HL-60 (cell line): ENCODE results near the gene TMEM213.

ENCODE experiments used
- GABPA ChIP-seq: IDR thresholded peaks from 2 replicates; pipeline ENCODE4 v1.6.1; 2012; ENCODE audit warnings: low read depth
- POLR2AphosphoS5 ChIP-seq: IDR thresholded peaks from 2 replicates; pipeline ENCODE4 v1.6.1; 2012; ENCODE audit warnings: low read depth
- SPI1 ChIP-seq: IDR thresholded peaks from 2 replicates; pipeline ENCODE4 v1.6.1; 2012; ENCODE audit warnings: low read depth, mild to moderate bottlenecking, borderline replicate concordance
- TF ChIP-seq, protein P1 (sequence below): IDR thresholded peaks from one replicate; pipeline ENCODE4 v1.5.1; 2011; ENCODE audit warnings: low read length, control low read depth, inconsistent platforms; ENCODE audit not compliant: insufficient read depth
- TF ChIP-seq, protein P2 (sequence below): IDR thresholded peaks from 2 replicates; pipeline ENCODE4 v1.6.1; 2012; ENCODE audit warnings: low read depth; ENCODE audit not compliant: insufficient replicate concordance

DNA sequence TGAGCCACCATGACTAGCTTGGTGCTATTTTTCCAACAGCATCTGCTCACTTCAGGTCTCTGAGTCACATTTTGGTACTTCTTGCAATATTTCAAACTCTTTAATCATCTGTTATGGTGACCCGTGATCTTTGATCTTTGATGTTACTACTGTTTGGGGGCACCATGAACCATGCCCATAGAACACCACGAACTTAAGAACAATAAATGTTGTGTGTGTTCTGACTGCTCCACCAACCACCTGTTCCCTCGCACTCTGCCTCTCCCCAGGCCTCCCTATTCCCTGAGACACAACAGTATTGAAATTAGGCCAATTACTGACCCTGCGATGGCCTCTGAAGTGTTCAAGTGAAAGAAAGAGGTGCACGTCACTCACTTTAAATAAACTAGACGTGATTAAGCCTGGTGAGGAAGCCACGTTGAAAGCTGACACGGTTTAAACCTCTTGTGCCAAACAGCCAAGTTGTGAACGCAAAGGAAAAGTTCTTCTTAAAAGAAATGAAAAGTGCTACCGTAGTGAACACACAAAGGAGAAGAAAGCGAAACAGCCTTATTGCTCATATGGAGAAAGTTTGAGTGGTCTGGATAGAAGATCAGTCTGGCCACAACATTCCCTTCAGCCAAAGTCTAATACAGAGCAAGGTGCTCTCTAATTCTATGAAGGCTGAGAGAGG, 27.4 kb downstream of the TMEM213 start:
- TF ChIP-seq, protein P1, sequence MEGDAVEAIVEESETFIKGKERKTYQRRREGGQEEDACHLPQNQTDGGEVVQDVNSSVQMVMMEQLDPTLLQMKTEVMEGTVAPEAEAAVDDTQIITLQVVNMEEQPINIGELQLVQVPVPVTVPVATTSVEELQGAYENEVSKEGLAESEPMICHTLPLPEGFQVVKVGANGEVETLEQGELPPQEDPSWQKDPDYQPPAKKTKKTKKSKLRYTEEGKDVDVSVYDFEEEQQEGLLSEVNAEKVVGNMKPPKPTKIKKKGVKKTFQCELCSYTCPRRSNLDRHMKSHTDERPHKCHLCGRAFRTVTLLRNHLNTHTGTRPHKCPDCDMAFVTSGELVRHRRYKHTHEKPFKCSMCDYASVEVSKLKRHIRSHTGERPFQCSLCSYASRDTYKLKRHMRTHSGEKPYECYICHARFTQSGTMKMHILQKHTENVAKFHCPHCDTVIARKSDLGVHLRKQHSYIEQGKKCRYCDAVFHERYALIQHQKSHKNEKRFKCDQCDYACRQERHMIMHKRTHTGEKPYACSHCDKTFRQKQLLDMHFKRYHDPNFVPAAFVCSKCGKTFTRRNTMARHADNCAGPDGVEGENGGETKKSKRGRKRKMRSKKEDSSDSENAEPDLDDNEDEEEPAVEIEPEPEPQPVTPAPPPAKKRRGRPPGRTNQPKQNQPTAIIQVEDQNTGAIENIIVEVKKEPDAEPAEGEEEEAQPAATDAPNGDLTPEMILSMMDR, result no peak
- TF ChIP-seq POLR2AphosphoS5 (no peak), GABPA (no peak), SPI1 (no peak)
- TF ChIP-seq, protein P2, sequence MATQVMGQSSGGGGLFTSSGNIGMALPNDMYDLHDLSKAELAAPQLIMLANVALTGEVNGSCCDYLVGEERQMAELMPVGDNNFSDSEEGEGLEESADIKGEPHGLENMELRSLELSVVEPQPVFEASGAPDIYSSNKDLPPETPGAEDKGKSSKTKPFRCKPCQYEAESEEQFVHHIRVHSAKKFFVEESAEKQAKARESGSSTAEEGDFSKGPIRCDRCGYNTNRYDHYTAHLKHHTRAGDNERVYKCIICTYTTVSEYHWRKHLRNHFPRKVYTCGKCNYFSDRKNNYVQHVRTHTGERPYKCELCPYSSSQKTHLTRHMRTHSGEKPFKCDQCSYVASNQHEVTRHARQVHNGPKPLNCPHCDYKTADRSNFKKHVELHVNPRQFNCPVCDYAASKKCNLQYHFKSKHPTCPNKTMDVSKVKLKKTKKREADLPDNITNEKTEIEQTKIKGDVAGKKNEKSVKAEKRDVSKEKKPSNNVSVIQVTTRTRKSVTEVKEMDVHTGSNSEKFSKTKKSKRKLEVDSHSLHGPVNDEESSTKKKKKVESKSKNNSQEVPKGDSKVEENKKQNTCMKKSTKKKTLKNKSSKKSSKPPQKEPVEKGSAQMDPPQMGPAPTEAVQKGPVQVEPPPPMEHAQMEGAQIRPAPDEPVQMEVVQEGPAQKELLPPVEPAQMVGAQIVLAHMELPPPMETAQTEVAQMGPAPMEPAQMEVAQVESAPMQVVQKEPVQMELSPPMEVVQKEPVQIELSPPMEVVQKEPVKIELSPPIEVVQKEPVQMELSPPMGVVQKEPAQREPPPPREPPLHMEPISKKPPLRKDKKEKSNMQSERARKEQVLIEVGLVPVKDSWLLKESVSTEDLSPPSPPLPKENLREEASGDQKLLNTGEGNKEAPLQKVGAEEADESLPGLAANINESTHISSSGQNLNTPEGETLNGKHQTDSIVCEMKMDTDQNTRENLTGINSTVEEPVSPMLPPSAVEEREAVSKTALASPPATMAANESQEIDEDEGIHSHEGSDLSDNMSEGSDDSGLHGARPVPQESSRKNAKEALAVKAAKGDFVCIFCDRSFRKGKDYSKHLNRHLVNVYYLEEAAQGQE, result no peak
